Measurements from ENCODE around the gene GPR17. TPM values are rescaled to one million over a fixed set of nuclear protein-coding genes. Genes with fewer than 3 reads are reported as not detected.

The GPR17 gene
- total RNA-seq, 1 experiment from 2014 or later, result 0.35 TPM

- no peak overlapping the region for H4K5ac ChIP-seq (ENCODE audit: insufficient read length, low read depth, low read length)
- no peak for DNase-seq
- no peaks in the 10 kb centered on the region; a peak in 1 of 5 replicates for H3K9me3 Mint-ChIP-seq
- H3K79me1 ChIP-seq (ENCODE audit: insufficient read depth, low read depth, low read length, poor library complexity, severe bottlenecking), result no peaks in the 10 kb centered on the region
- no peak overlapping the region for H3K18ac ChIP-seq (ENCODE audit: insufficient read length, low read depth, low read length)
- peaks cover 2 to 3% of the 10 kb centered on the region in 2 experiments; a peak in 2 of 4 replicates for H3K4me1 Mint-ChIP-seq
- H3K27me3 Mint-ChIP-seq (ENCODE audit: low read depth), result no peaks in the 10 kb centered on the region
- H3K36me3 Mint-ChIP-seq (ENCODE audit: insufficient read depth in 1 of 3, low read depth in 3 of 3), result no peaks in the 10 kb centered on the region
- TF ChIP-seq CTCF (conservative IDR thresholded peaks at IDR 0.05), result no peak
- no peaks in the 10 kb centered on the region for H4K20me1 ChIP-seq (ENCODE audit: control insufficient read depth, insufficient read depth, insufficient read length)
- no peak overlapping the region for H3K4me2 ChIP-seq (ENCODE audit: insufficient read depth, insufficient read length, low read length)
- no peak overlapping the region for H2BK15ac ChIP-seq (ENCODE audit: low read depth, low read length)
- no peak overlapping the region for H3T11ph ChIP-seq (ENCODE audit: low read length)
- no peak overlapping the region for H4K8ac ChIP-seq (replicated peaks; ENCODE audit: insufficient read length, low read depth, low read length)
- H3K27ac Mint-ChIP-seq, result no peak overlapping the region
- no CpG with 5 or more reads among the region's 14 CpGs for WGBS (ENCODE audit: extremely low coverage, insufficient read length, low lambda C conversion rate)
- H3K9me3 ChIP-seq (ENCODE audit: control insufficient read depth, low read depth, low read length), result no peaks in the 10 kb centered on the region
- H3K27ac ChIP-seq (ENCODE audit: insufficient read length, low read depth, low read length), result no peak overlapping the region
- H2AK5ac ChIP-seq (ENCODE audit: insufficient read length, low read length), result no peak overlapping the region
- H2BK12ac ChIP-seq (ENCODE audit: insufficient read length, low read depth, low read length), result no peak overlapping the region
- no peak overlapping the region for H3K23ac ChIP-seq (ENCODE audit: insufficient read length, low read depth, low read length)
- H3K79me2 ChIP-seq (ENCODE audit: insufficient read depth, low read length), result no peaks in the 10 kb centered on the region
- no peaks in the 10 kb centered on the region for H3K4me1 ChIP-seq (ENCODE audit: insufficient read depth, low read length)
- H3K4me3 Mint-ChIP-seq, result no peak overlapping the region
- no peak overlapping the region for H2BK5ac ChIP-seq (ENCODE audit: insufficient read length, low read length)
- no peak overlapping the region for H4K91ac ChIP-seq (ENCODE audit: insufficient read length, low read depth, low read length)
- no peak overlapping the region for H2AFZ ChIP-seq (ENCODE audit: low read length)
- H2BK20ac ChIP-seq (ENCODE audit: low read depth, low read length, poor library complexity, severe bottlenecking), result no peak overlapping the region
- H3K4ac ChIP-seq (ENCODE audit: low read depth, low read length), result no peak overlapping the region
- no peaks in the 10 kb centered on the region for H3K23me2 ChIP-seq (ENCODE audit: insufficient read length, low read depth, low read length, poor library complexity, severe bottlenecking)
- no peak overlapping the region for H2BK120ac ChIP-seq (ENCODE audit: low read depth, low read length, poor library complexity, severe bottlenecking)
- H3K14ac ChIP-seq (ENCODE audit: insufficient read depth, low read length), result no peak overlapping the region
- no peaks in the 10 kb centered on the region for H3K27me3 ChIP-seq (ENCODE audit: insufficient read depth, low read length)
- H3K9ac ChIP-seq (ENCODE audit: extremely low read depth, insufficient read length, low read length), result no peak overlapping the region
- H3K56ac ChIP-seq (ENCODE audit: insufficient read length, low read depth, low read length), result no peak overlapping the region
Measured at GRCh38 chr2:127596311-127597045, 49.5 kb upstream of the GPR17 start.

Data from H9 (cell line).